HFF-Myc (cell line): ENCODE measurements around the gene FIP1L1.
"Not testable (repeated sequence)": the region's sequence is repeated elsewhere in the genome, so short reads cannot be mapped to it uniquely, and the experiment has no call there.

Experiments used
- DNase-seq: peaks from one replicate; pipeline ENCODE4 v3.0.0-alpha.2; 2011; ENCODE audit warnings: low read depth; ENCODE audit errors: extremely low read depth
- H3K4me3 ChIP-seq: replicated peaks from 2 replicates; pipeline ENCODE4 v1.5.1; 2011; ENCODE audit warnings: low read depth, mild to moderate bottlenecking, control low read depth, low read length
- CTCF ChIP-seq: IDR thresholded peaks from 2 replicates; pipeline ENCODE4 v1.5.1; 2012; ENCODE audit warnings: mild to moderate bottlenecking, low read depth, low read length, control low read depth; ENCODE audit errors: missing control alignments

FIP1L1 gene

GRCh38 chr4:53376900-53377299 lies 541 bp upstream of the FIP1L1 start:
- DNase-seq: no peak
- no peak for TF ChIP-seq CTCF
- H3K4me3 ChIP-seq: peak overlapping the region; percentile 80

GRCh38 chr4:53378171-53378482 lies 686 bp downstream of the FIP1L1 start:
- DNase-seq: no peak
- H3K4me3 ChIP-seq: peak overlapping the region; percentile 80
- no peak for TF ChIP-seq CTCF

GRCh38 chr4:53380221-53380620 lies 2.8 kb downstream of the FIP1L1 start:
- no peak for TF ChIP-seq CTCF
- no peak for DNase-seq
- H3K4me3 ChIP-seq: peak overlapping the region; percentile 80

- not testable (repeated sequence) for H3K4me3 ChIP-seq, DNase-seq
These were observed 32.0 kb downstream of the FIP1L1 start for GRCh38 chr4:53409479-53409878.

- H3K4me3 ChIP-seq: no peak overlapping the region
- no peak for DNase-seq
- TF ChIP-seq CTCF: no peak
These were observed 41.8 kb downstream of the FIP1L1 start for GRCh38 chr4:53419208-53419607.

GRCh38 chr4:53421791-53422190 lies 44.4 kb downstream of the FIP1L1 start:
- DNase-seq: no peak
- no peak for TF ChIP-seq CTCF
- no peak overlapping the region for H3K4me3 ChIP-seq

GRCh38 chr4:53422367-53422766 lies 44.9 kb downstream of the FIP1L1 start:
- no peak for DNase-seq
- no peak for TF ChIP-seq CTCF
- H3K4me3 ChIP-seq: no peak overlapping the region
